ENCODE data around the gene PLCD3. TPM values are rescaled to one million over a fixed set of nuclear protein-coding genes. Genes with fewer than 3 reads are reported as not detected.

The PLCD3 gene
- total and polyA plus RNA-seq, 2 of the 13 experiments (the other 11 are each of a cell fraction or from before 2014, with no cell fraction given): 11.3 to 39.1 TPM

DNA sequence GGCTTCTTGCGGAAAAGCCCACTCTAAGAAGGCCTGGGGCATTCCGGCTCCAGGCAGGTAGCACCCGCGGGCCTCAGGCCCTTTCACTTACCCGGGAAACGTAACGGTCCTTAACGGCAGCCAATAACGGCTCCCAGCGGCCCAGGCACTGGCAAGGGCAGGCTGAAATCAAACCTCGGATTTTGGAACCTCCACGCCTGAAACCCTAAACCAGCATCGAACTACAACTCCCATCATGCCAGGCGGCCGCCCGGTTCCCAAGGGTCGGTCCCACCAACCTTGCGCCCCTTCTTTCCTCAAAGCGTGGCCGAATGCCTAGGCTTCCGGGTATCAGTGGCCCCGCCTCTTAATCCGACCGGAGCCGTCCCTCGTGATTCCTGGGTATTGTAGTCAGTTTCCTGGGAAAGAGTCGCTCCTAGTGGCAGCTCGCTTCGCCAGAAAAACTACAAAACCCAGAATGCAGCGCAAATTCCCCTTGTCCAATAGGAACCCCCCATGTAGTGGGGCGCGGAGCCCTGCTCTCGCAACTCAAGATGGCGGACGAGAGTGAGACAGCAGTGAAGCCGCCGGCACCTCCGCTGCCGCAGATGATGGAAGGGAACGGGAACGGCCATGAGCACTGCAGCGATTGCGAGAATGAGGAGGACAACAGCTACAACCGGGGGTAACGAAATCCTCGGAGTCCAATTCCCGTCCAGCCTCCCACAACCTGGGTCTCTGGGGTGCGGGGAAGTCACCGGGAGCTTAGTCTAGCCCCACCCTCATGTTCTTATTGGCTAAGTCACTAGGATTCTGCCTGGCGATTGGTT is 71.3 kb downstream of the PLCD3 start, which contains the start of gene NMT1 (continued):
- peak; percentile 91 for TF ChIP-seq ZNF639 (CRISPR knock-in tag; conservative IDR thresholded peaks at IDR 0.05)
- no peak for TF ChIP-seq HNRNPUL1 (IDR thresholded peaks at IDR 0.05; ENCODE audit: low read depth, low read length)
- TF ChIP-seq ELF1 (CRISPR knock-in tag; IDR thresholded peaks at IDR 0.05): peak; percentile 99
- TF ChIP-seq KDM4B (CRISPR knock-in tag; IDR thresholded peaks at IDR 0.05): no peak
- TF ChIP-seq ZNF430 (CRISPR knock-in tag; IDR thresholded peaks at IDR 0.05): no peak
- TF ChIP-seq, protein P1, sequence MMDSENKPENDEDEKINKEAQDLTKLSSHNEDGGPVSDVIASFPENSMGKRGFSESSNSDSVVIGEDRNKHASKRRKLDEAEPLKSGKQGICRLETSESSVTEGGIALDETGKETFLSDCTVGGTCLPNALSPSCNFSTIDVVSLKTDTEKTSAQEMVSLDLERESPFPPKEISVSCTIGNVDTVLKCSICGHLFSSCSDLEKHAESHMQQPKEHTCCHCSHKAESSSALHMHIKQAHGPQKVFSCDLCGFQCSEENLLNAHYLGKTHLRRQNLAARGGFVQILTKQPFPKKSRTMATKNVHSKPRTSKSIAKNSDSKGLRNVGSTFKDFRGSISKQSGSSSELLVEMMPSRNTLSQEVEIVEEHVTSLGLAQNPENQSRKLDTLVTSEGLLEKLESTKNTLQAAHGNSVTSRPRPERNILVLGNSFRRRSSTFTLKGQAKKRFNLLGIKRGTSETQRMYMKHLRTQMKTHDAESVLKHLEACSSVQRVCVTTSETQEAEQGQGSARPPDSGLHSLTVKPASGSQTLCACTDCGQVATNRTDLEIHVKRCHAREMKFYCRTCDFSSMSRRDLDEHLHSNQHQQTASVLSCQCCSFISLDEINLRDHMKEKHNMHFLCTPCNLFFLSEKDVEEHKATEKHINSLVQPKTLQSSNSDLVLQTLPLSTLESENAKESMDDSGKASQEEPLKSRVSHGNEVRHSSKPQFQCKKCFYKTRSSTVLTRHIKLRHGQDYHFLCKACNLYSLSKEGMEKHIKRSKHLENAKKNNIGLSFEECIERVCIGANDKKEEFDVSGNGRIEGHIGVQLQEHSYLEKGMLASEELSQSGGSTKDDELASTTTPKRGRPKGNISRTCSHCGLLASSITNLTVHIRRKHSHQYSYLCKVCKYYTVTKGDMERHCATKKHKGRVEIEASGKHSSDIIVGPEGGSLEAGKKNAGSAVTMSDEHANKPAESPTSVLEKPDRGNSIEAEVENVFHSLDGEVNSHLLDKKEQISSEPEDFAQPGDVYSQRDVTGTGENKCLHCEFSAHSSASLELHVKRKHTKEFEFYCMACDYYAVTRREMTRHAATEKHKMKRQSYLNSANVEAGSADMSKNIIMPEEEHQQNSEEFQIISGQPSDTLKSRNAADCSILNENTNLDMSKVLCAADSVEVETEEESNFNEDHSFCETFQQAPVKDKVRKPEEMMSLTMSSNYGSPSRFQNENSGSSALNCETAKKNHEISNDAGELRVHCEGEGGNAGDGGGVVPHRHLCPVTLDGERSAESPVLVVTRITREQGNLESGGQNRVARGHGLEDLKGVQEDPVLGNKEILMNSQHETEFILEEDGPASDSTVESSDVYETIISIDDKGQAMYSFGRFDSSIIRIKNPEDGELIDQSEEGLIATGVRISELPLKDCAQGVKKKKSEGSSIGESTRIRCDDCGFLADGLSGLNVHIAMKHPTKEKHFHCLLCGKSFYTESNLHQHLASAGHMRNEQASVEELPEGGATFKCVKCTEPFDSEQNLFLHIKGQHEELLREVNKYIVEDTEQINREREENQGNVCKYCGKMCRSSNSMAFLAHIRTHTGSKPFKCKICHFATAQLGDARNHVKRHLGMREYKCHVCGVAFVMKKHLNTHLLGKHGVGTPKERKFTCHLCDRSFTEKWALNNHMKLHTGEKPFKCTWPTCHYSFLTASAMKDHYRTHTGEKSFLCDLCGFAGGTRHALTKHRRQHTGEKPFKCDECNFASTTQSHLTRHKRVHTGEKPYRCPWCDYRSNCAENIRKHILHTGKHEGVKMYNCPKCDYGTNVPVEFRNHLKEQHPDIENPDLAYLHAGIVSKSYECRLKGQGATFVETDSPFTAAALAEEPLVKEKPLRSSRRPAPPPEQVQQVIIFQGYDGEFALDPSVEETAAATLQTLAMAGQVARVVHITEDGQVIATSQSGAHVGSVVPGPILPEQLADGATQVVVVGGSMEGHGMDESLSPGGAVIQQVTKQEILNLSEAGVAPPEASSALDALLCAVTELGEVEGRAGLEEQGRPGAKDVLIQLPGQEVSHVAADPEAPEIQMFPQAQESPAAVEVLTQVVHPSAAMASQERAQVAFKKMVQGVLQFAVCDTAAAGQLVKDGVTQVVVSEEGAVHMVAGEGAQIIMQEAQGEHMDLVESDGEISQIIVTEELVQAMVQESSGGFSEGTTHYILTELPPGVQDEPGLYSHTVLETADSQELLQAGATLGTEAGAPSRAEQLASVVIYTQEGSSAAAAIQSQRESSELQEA (CRISPR knock-in tag; IDR thresholded peaks at IDR 0.05; ENCODE audit: not compliant biosample characterization): no peak
- TF ChIP-seq, protein P2, sequence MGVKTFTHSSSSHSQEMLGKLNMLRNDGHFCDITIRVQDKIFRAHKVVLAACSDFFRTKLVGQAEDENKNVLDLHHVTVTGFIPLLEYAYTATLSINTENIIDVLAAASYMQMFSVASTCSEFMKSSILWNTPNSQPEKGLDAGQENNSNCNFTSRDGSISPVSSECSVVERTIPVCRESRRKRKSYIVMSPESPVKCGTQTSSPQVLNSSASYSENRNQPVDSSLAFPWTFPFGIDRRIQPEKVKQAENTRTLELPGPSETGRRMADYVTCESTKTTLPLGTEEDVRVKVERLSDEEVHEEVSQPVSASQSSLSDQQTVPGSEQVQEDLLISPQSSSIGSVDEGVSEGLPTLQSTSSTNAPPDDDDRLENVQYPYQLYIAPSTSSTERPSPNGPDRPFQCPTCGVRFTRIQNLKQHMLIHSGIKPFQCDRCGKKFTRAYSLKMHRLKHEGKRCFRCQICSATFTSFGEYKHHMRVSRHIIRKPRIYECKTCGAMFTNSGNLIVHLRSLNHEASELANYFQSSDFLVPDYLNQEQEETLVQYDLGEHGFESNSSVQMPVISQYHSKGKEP (CRISPR knock-in tag; IDR thresholded peaks at IDR 0.05): peak; percentile 92
- peak; percentile 87 for TF ChIP-seq DRAP1 (CRISPR knock-in tag; IDR thresholded peaks at IDR 0.05)
- no peak for TF ChIP-seq ZNF780A (CRISPR knock-in tag; IDR thresholded peaks at IDR 0.05)
- TF ChIP-seq ZNF446 (CRISPR knock-in tag; IDR thresholded peaks at IDR 0.05): no peak
- no peak for TF ChIP-seq ZNF24 (IDR thresholded peaks at IDR 0.05)
- no peak; the same call in 1 of the 2 replicates for TF ChIP-seq ZNF550 (CRISPR knock-in tag; IDR thresholded peaks at IDR 0.05; ENCODE audit: borderline replicate concordance)
- TF ChIP-seq RFX5 (IDR thresholded peaks at IDR 0.05; ENCODE audit: low read depth, low read length): no peak; the same call in none of the 2 replicates
- TF ChIP-seq, protein P3, sequence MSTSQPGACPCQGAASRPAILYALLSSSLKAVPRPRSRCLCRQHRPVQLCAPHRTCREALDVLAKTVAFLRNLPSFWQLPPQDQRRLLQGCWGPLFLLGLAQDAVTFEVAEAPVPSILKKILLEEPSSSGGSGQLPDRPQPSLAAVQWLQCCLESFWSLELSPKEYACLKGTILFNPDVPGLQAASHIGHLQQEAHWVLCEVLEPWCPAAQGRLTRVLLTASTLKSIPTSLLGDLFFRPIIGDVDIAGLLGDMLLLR (CRISPR knock-in tag; IDR thresholded peaks at IDR 0.05): peak; percentile 47; the same call in 1 of the 2 replicates
- 0 out of 2 replicates have a peak, but pooled peaks have one; percentile 61 for TF ChIP-seq ZNF775 (CRISPR knock-in tag; IDR thresholded peaks at IDR 0.05; ENCODE audit: borderline replicate concordance)
- peak; percentile 61; the same call in 1 of the 2 replicates for TF ChIP-seq NFIC (IDR thresholded peaks at IDR 0.05; ENCODE audit: low read length)
